Glutamatergic neuron (in vitro differentiated cells): ENCODE results near the gene NUP98. TPM values are rescaled to one million over a fixed set of nuclear protein-coding genes. Genes with fewer than 3 reads are reported as not detected.

ENCODE experiments used
- DNase-seq: peaks from one replicate; pipeline ENCODE4 v3.0.0; 2022
- H3K27ac Mint-ChIP-seq: one replicate; pipeline ENCODE4 v1.8.0; 2020; ENCODE audit warnings: mild to moderate bottlenecking, mixed read lengths, inconsistent platforms; ENCODE audit not compliant: unreplicated experiment
- H3K27me3 Mint-ChIP-seq: one replicate; pipeline ENCODE4 v1.8.0; 2020; ENCODE audit warnings: mild to moderate bottlenecking, moderate library complexity, mixed read lengths, inconsistent platforms; ENCODE audit not compliant: unreplicated experiment
- H3K36me3 Mint-ChIP-seq: one replicate; pipeline ENCODE4 v1.8.0; 2020; ENCODE audit warnings: mild to moderate bottlenecking, mixed read lengths, inconsistent platforms; ENCODE audit not compliant: unreplicated experiment
- H3K4me1 Mint-ChIP-seq: one replicate; pipeline ENCODE4 v1.8.0; 2020; ENCODE audit warnings: mild to moderate bottlenecking, low read depth, mixed read lengths, inconsistent platforms; ENCODE audit not compliant: unreplicated experiment
- H3K4me3 Mint-ChIP-seq: one replicate; pipeline ENCODE4 v1.8.0; 2020; ENCODE audit warnings: mild to moderate bottlenecking, mixed read lengths, inconsistent platforms; ENCODE audit not compliant: unreplicated experiment
- H3K9me3 Mint-ChIP-seq: one replicate; pipeline ENCODE4 v1.8.0; 2020; ENCODE audit warnings: mild to moderate bottlenecking, moderate library complexity, mixed read lengths, inconsistent platforms; ENCODE audit not compliant: unreplicated experiment
- total RNA-seq: library from RNA; stranded (reverse); fragmentation: NEBNext Ultra II Directional; extraction: Animal tissue kit (Norgen Biotek cat#: 25700); gene quantifications from one replicate; pipeline ENCODE4 v1.2.1, GENCODE V29; 2021; ENCODE audit not compliant: unreplicated experiment
- TF ChIP-seq, protein P1 (sequence below): fragments of 200-600 bp; sonication (generic); IDR thresholded peaks from one replicate; pipeline ENCODE4 v1.5.0; 2021; ENCODE audit not compliant: partially characterized antibody, unreplicated experiment

NUP98 gene
- total RNA-seq, 1 donor from 2014 or later = 49.6 TPM

DNA sequence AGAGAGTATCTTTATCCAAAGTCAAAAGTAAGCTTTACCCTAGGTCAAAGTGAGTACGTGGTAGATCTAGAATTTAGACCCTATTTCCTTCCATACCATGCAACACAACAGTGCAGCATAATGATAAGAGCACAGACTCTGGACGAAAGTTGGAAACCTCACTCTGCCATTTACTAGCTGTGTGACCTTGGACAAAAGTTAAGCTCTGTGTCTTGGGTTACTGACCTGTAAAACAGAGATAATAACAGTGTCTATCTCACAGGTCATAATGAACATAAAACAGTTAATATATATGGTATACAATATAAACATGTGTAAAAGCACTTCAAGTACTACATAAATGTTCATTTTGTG is 112.6 kb downstream of the NUP98 start:
- H3K36me3 Mint-ChIP-seq = no peaks in the 10 kb centered on the region
- no peaks in the 10 kb centered on the region for H3K27me3 Mint-ChIP-seq
- H3K27ac Mint-ChIP-seq = no peak overlapping the region
- peaks cover 3% of the 10 kb centered on the region for H3K9me3 Mint-ChIP-seq
- DNase-seq = no peak
- TF ChIP-seq, protein P1, sequence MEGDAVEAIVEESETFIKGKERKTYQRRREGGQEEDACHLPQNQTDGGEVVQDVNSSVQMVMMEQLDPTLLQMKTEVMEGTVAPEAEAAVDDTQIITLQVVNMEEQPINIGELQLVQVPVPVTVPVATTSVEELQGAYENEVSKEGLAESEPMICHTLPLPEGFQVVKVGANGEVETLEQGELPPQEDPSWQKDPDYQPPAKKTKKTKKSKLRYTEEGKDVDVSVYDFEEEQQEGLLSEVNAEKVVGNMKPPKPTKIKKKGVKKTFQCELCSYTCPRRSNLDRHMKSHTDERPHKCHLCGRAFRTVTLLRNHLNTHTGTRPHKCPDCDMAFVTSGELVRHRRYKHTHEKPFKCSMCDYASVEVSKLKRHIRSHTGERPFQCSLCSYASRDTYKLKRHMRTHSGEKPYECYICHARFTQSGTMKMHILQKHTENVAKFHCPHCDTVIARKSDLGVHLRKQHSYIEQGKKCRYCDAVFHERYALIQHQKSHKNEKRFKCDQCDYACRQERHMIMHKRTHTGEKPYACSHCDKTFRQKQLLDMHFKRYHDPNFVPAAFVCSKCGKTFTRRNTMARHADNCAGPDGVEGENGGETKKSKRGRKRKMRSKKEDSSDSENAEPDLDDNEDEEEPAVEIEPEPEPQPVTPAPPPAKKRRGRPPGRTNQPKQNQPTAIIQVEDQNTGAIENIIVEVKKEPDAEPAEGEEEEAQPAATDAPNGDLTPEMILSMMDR = no peak
- H3K4me1 Mint-ChIP-seq = no peaks in the 10 kb centered on the region
- no peak overlapping the region for H3K4me3 Mint-ChIP-seq

DNA sequence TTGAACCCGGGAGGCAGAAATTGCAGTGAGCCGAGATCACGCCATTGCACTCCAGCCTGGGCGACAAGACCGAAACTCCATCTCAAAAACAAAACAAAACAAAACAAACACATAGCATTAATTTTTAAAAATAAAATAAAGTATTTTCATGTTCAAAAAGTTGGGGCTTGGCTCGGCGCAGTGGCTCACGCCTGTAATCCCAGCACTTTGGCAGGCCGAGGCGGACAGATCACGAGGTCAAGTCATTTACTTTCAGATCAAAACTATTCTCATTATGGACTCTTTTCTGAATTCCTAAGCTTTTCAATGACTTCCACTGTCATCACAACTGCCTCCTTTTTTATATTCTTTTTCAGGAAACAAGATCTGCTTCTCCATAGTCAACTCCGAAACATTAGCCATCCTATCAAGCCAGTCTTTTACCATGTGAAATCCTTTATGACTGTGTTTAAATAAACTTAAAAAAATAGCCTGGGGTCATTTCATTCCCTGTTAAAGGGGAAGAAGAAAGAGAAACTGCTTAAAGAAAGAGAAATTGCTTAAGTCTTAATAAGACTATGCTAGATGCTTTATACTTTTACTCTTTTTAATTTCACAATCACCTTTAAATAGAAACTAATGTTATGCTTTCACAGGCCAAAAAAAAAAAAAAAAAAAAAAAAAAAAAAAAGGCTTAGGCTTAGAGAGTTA is 113.1 kb downstream of the NUP98 start:
- Mint-ChIP-seq H3K4me3 (no peak overlapping the region), H3K27ac (no peak overlapping the region), H3K9me3 (peaks cover 3% of the 10 kb centered on the region), H3K36me3 (no peaks in the 10 kb centered on the region), H3K27me3 (no peaks in the 10 kb centered on the region), H3K4me1 (no peaks in the 10 kb centered on the region)
- DNase-seq = no peak
- TF ChIP-seq, protein P1 = no peak

DNA sequence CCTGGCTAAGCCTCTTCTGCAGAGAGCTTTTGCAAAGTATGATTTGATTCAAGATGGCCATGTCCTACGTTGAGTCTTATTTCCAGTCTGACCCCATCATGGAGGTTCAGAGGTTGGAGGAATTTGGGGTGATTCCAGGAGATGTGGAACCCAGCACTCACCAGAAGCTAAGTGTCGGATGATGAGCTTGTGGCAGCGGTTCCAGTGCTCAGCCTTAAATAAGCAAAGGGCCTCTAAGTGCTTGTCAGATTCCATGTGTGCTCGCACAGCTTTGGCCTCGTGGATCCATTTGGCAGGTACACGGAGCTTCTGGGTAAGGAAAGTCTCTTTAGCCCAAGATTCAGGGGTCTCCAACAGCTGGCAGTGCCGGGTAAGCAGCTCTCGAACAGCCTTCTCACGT is 114.3 kb downstream of the NUP98 start:
- Mint-ChIP-seq H3K9me3 (peaks cover 3% of the 10 kb centered on the region), H3K27ac (no peak overlapping the region), H3K27me3 (no peaks in the 10 kb centered on the region), H3K4me1 (no peaks in the 10 kb centered on the region), H3K4me3 (no peak overlapping the region), H3K36me3 (no peaks in the 10 kb centered on the region)
- TF ChIP-seq, protein P1 = no peak
- DNase-seq = no peak

GRCh38 chr11:3679077-3679476 is 118.3 kb downstream of the NUP98 start:
- H3K36me3 Mint-ChIP-seq = no peaks in the 10 kb centered on the region
- H3K27me3 Mint-ChIP-seq = no peaks in the 10 kb centered on the region
- H3K27ac Mint-ChIP-seq = no peak overlapping the region
- no peak for DNase-seq
- H3K4me1 Mint-ChIP-seq = no peaks in the 10 kb centered on the region
- H3K9me3 Mint-ChIP-seq = no peaks in the 10 kb centered on the region
- no peak overlapping the region for H3K4me3 Mint-ChIP-seq
- TF ChIP-seq, protein P1 = no peak

GRCh38 chr11:3675971-3676370 is 121.4 kb downstream of the NUP98 start:
- DNase-seq = no peak
- TF ChIP-seq, protein P1 = no peak
- H3K36me3 Mint-ChIP-seq = no peaks in the 10 kb centered on the region
- no peak overlapping the region for H3K4me3 Mint-ChIP-seq
- peaks cover 4% of the 10 kb centered on the region for H3K27me3 Mint-ChIP-seq
- H3K9me3 Mint-ChIP-seq = no peaks in the 10 kb centered on the region
- peaks cover 2% of the 10 kb centered on the region for H3K4me1 Mint-ChIP-seq
- H3K27ac Mint-ChIP-seq = no peak overlapping the region
